GM13977 (cell line): Measurements from ENCODE around the gene C1orf146.

Experiments used
- DNase-seq: peaks from one replicate; pipeline ENCODE4 v3.0.0; 2012; ENCODE audit warnings: low spot score
- CTCF ChIP-seq: IDR thresholded peaks from 2 replicates; pipeline ENCODE4 v1.5.1; 2012; ENCODE audit warnings: mild to moderate bottlenecking, control low read depth; ENCODE audit not compliant: insufficient read depth; ENCODE audit errors: extremely low read depth, missing control alignments
- in situ Hi-C: fragments of 300-500 bp; cut with MboI; formaldehyde crosslinking; loops from one replicate; pipeline ENCODE4 v1.12.0; 2022; ENCODE audit warnings: low sequenced_read_pairs, low pct_unique_long_range_greater_than_20kb, mixed read lengths, inconsistent platforms; ENCODE audit not compliant: unreplicated experiment

Gene C1orf146

GRCh38 chr1:92217721-92218120 lies at the start of gene C1orf146:
Gene C1orf146 (plus strand): TSS chr1:92217915. CDS start chr1:92231421, 13,506 bp downstream.
- no peak for DNase-seq
- TF ChIP-seq CTCF = no peak
- in situ Hi-C loops = no loop called here

- in situ Hi-C loops = no loop called here
- DNase-seq = no peak
- no peak for TF ChIP-seq CTCF
These were observed 49.1 kb upstream of the C1orf146 start for GRCh38 chr1:92168657-92169056.

GRCh38 chr1:92169214-92170005 lies 48.3 kb upstream of the C1orf146 start:
- TF ChIP-seq CTCF = no peak
- in situ Hi-C loops = no loop called here
- no peak for DNase-seq

GRCh38 chr1:92184632-92185031 lies 33.1 kb upstream of the C1orf146 start:
- no peak for DNase-seq

GRCh38 chr1:92186081-92186480 lies 31.6 kb upstream of the C1orf146 start:
- no peak for TF ChIP-seq CTCF
- in situ Hi-C loops = no loop called here
- no peak for DNase-seq

More at GRCh38 chr1:92184632-92185031, 33.1 kb upstream of the C1orf146 start:
- TF ChIP-seq CTCF = no peak
- in situ Hi-C loops = no loop called here

- no peak for DNase-seq
- no peak for TF ChIP-seq CTCF
- in situ Hi-C loops = no loop called here
These were observed 29.1 kb upstream of the C1orf146 start for GRCh38 chr1:92188436-92189255.
